HCT116 (cell line): ENCODE measurements around the gene SLC6A6. TPM values are rescaled to one million over a fixed set of nuclear protein-coding genes. Genes with fewer than 3 reads are reported as not detected.

Source experiments
- ATAC-seq: fragments of 200-7000 bp; cut with Tn5 transposase; 2 replicates; pipeline ENCODE4 v1.9.1; 2020; ENCODE audit warnings: mild to moderate bottlenecking, moderate library complexity
- BruUV-seq: library from RNA; stranded (reverse); fragments of 400-500 nt; replicated peaks from 2 replicates; lab custom pipeline; 2021; lab: Mats Ljungman, UMichigan
- CTCF ChIA-PET: fragments of 300-600 bp; sonication (Branson Sonifier 250); formaldehyde crosslinking; loops from one replicate; lab custom pipeline; 2021; ENCODE audit warnings: antibody characterized with exemption; lab: Charles Lee
- POLR2A ChIA-PET: fragments of 300-600, 350-600 bp; sonication (Branson Sonifier 250); formaldehyde crosslinking; loops from one replicate; lab custom pipeline; 2021; ENCODE audit warnings: antibody characterized with exemption; lab: Charles Lee
- RAD21 ChIA-PET, 2 experiments: fragments of 300-600 bp; sonication (Branson Sonifier 250); formaldehyde crosslinking; loops; one replicate each; lab custom pipeline; 2023; ENCODE audit warnings: low total read pairs in 2 of 2; ENCODE audit not compliant: uncharacterized antibody in 2 of 2, unreplicated experiment in 2 of 2, low non-redundant PET in 1 of 2; lab: Charles Lee
- DNase-seq: peaks from one replicate; pipeline ENCODE4 v3.0.0-alpha.2; 2010; ENCODE audit warnings: low read depth, low spot score
- H2AFZ ChIP-seq: fragments of 200-600 bp; shearing (Covaris generic), sonication (generic); 2 replicates; pipeline ENCODE4 v1.6.1; 2017; ENCODE audit warnings: low read depth, mixed run types, mixed read lengths, antibody characterized with exemption, low read length; ENCODE audit not compliant: poor library complexity, severe bottlenecking
- H3K27ac ChIP-seq: 2 replicates; pipeline ENCODE4 v1.5.1; 2012; ENCODE audit warnings: low read depth, low read length
- H3K27me3 ChIP-seq: fragments of 200-600 bp; sonication (generic); 2 replicates; pipeline ENCODE4 v1.6.1; 2016; ENCODE audit warnings: mixed run types, low read length, mixed read lengths; ENCODE audit not compliant: insufficient read depth
- H3K36me3 ChIP-seq, 2 experiments: fragments of 200-500 bp in 1 of 2; fragments of 200-600 bp in 1 of 2; sonication (Bioruptor generic) in 1 of 2; sonication (generic) in 1 of 2; 2 replicates each; pipeline versions ENCODE4 v1.5.1 to v1.6.1; 2014 to 2016; ENCODE audit warnings: low read length in 2 of 2, inconsistent platforms in 1 of 2, mixed read lengths in 1 of 2, mixed run types in 1 of 2; ENCODE audit not compliant: insufficient read depth in 2 of 2, control insufficient read depth in 1 of 2
- H3K4me1 ChIP-seq, 2 experiments: fragments of 200-600 bp in 1 of 2; sonication (generic) in 1 of 2; 2 replicates each; pipeline versions ENCODE4 v1.5.1 to v1.6.1; 2012 to 2017; ENCODE audit warnings: low read length in 2 of 2, inconsistent platforms in 1 of 2, mild to moderate bottlenecking in 1 of 2, mixed read lengths in 1 of 2, mixed run types in 1 of 2, moderate library complexity in 1 of 2; ENCODE audit not compliant: insufficient read depth in 2 of 2, control insufficient read depth in 1 of 2
- H3K4me2 ChIP-seq: fragments of 200-600 bp; sonication (generic); 2 replicates; pipeline ENCODE4 v1.6.1; 2017; ENCODE audit warnings: mixed run types, low read length, mixed read lengths
- H3K4me3 ChIP-seq, 2 experiments: fragments of 200-600 bp in 1 of 2; sonication (generic) in 1 of 2; replicated peaks in 1 of 2; 2 replicates each; pipeline ENCODE4 v1.5.1; 2011 to 2016; ENCODE audit warnings: low read length in 2 of 2, control low read depth in 1 of 2, low read depth in 1 of 2, mild to moderate bottlenecking in 1 of 2, mixed read lengths in 1 of 2, mixed run types in 1 of 2
- H3K79me2 ChIP-seq: fragments of 200-600 bp; sonication (generic); 2 replicates; pipeline ENCODE4 v1.6.1; 2017; ENCODE audit warnings: mild to moderate bottlenecking, mixed run types, low read length, moderate library complexity, mixed read lengths; ENCODE audit not compliant: insufficient read depth
- H3K9ac ChIP-seq: fragments of 200-600 bp; sonication (generic); 2 replicates; pipeline ENCODE4 v1.6.1; 2016; ENCODE audit warnings: low read length, mixed read lengths
- H3K9me2 ChIP-seq: fragments of 200-600 bp; sonication (generic), shearing (Covaris generic); 2 replicates; pipeline ENCODE4 v1.6.1; 2017; ENCODE audit warnings: mixed run types, mild to moderate bottlenecking, moderate library complexity; ENCODE audit not compliant: insufficient read depth
- H3K9me3 ChIP-seq, 2 experiments: fragments of 200-500 bp in 1 of 2; fragments of 200-600 bp in 1 of 2; sonication (Bioruptor generic) in 1 of 2; sonication (generic) in 1 of 2; 2 replicates each; pipeline ENCODE4 v1.6.1; 2014 to 2017; ENCODE audit warnings: low read length in 2 of 2, mixed read lengths in 2 of 2, inconsistent platforms in 1 of 2, low read depth in 1 of 2, mild to moderate bottlenecking in 1 of 2, mixed run types in 1 of 2, moderate library complexity in 1 of 2; ENCODE audit not compliant: control insufficient read depth in 1 of 2, insufficient read depth in 1 of 2
- H4K20me1 ChIP-seq: fragments of 200-600 bp; sonication (generic), shearing (Covaris generic); 2 replicates; pipeline ENCODE4 v1.6.1; 2017; ENCODE audit warnings: mixed run types, mild to moderate bottlenecking, moderate library complexity; ENCODE audit not compliant: insufficient read depth
- ATF3 ChIP-seq: IDR thresholded peaks from 2 replicates; pipeline ENCODE4 v1.6.1; 2012
- CBX3 ChIP-seq: IDR thresholded peaks from 2 replicates; pipeline ENCODE4 v1.6.1; 2012; ENCODE audit warnings: low read depth
- CTCF ChIP-seq, 3 experiments: fragments of 200-600 bp in 1 of 3; sonication (generic) in 1 of 3; IDR thresholded peaks in 2 of 3; conservative IDR thresholded peaks in 1 of 3; 2 replicates each; pipeline ENCODE4 v1.5.1; 2012 to 2017; ENCODE audit warnings: low read depth in 2 of 3, low read length in 2 of 3, antibody characterized with exemption in 1 of 3, borderline replicate concordance in 1 of 3, control low read depth in 1 of 3, mild to moderate bottlenecking in 1 of 3, mixed read lengths in 1 of 3, mixed run types in 1 of 3, moderate library complexity in 1 of 3; ENCODE audit not compliant: insufficient read depth in 1 of 3
- JUND ChIP-seq: IDR thresholded peaks from 2 replicates; pipeline ENCODE4 v1.6.1; 2012
- REST ChIP-seq: IDR thresholded peaks from 2 replicates; pipeline ENCODE4 v1.6.1; 2012; ENCODE audit warnings: low read depth
- SP1 ChIP-seq: IDR thresholded peaks from 2 replicates; pipeline ENCODE4 v1.6.1; 2012; ENCODE audit warnings: low read depth
- TCF7L2 ChIP-seq: IDR thresholded peaks from 2 replicates; pipeline ENCODE4 v1.7.0; 2011; ENCODE audit warnings: borderline replicate concordance, inconsistent platforms; ENCODE audit not compliant: insufficient read depth, insufficient read length; ENCODE audit errors: extremely low read depth
- YY1 ChIP-seq: IDR thresholded peaks from 2 replicates; pipeline ENCODE4 v1.6.1; 2011; ENCODE audit warnings: low read length, low read depth, moderate library complexity, mild to moderate bottlenecking; ENCODE audit not compliant: insufficient replicate concordance; ENCODE audit errors: extremely low read depth
- ZFX ChIP-seq: fragments of 450-650 bp; IDR thresholded peaks from 2 replicates; pipeline ENCODE4 v1.6.1; 2017
- intact Hi-C: fragments of 100-400 bp; cut with micrococcal nuclease; formaldehyde crosslinking; loops from 2 replicates; pipeline ENCODE4 v1.10.0; 2022
- total RNA-seq: library from RNA; stranded (reverse); gene quantifications from one replicate; pipeline ENCODE4 v1.2.1, GENCODE V29; 2021; ENCODE audit not compliant: unreplicated experiment

Gene SLC6A6
- total RNA-seq, 1 experiment from 2014 or later, result 36.3 TPM

GRCh38 chr3:14490831-14491230, 88.4 kb downstream of the SLC6A6 start:
- Histone ChIP-seq H3K36me3 (peaks cover 3 to 4% of the 10 kb centered on the region in 2 experiments; a peak in 1 of 4 replicates), H3K27me3 (no peaks in the 10 kb centered on the region), H3K4me1 (no peaks in the 10 kb centered on the region), H2AFZ (no peak overlapping the region), H3K9me3 (no peaks in the 10 kb centered on the region), H3K9ac (no peak overlapping the region), H3K4me3 (no peak overlapping the region), H4K20me1 (no peaks in the 10 kb centered on the region), H3K27ac (no peak overlapping the region), H3K79me2 (no peaks in the 10 kb centered on the region), H3K4me2 (no peak overlapping the region), H3K9me2 (no peaks in the 10 kb centered on the region)
- ATAC-seq (no peak), DNase-seq (no peak)
- TF ChIP-seq REST (no peak), CTCF (IDR thresholded peaks at IDR 0.05 in 2 of 3, conservative IDR thresholded peaks at IDR 0.05 in 1 of 3; ENCODE audit: borderline replicate concordance in 1 of 3, insufficient read depth in 1 of 3, low read depth in 2 of 3, low read length in 2 of 3) (no peak), ATF3 (no peak), TCF7L2 (no peak), CBX3 (no peak), SP1 (no peak), JUND (no peak), YY1 (no peak), ZFX (no peak)
- ChIA-PET CTCF (no interaction called here), POLR2A (no interaction called here), RAD21 (no interaction called here)
- intact Hi-C loops, result no loop called here
- no TSS peak for BruUV-seq
